ENCODE data around the gene OOSP3. TPM values are rescaled to one million over a fixed set of nuclear protein-coding genes. Genes with fewer than 3 reads are reported as not detected.
"Not testable (repeated sequence)": the region's sequence is repeated elsewhere in the genome, so short reads cannot be mapped to it uniquely, and the experiment has no call there.

The OOSP3 gene
- total RNA-seq, 1 donor from 2014 or later = not detected

DNA sequence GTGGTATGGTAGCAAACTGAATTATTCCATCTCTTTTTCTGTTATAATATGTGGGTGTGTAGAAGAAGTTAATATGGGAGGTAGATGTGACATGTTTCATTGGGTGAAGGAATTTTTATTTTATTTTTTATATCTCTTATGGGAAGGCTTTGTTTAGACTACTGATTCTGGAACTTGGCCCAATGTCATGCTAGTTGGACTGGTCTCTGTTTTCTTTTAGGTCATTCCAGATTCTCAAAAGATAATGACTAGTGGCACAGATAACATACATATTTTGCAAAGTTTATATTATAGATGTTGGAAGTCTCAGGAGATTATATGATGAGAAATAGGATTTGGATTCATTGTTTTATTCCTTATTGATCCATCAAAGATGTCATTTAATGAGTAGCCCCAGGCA is 1.3 kb upstream of the OOSP3 start:
- no peak for DNase-seq (ENCODE audit: extremely low spot score in 2 of 2)
- no peak overlapping the region for H3K4me3 ChIP-seq
- H3K9me3 ChIP-seq = no peaks in the 10 kb centered on the region
- H3K27me3 ChIP-seq = no peaks in the 10 kb centered on the region
- no peak overlapping the region for H3K27ac ChIP-seq
- no peaks in the 10 kb centered on the region for H3K36me3 ChIP-seq
- intact Hi-C loops (cut with DNase I) = no loop called here
- H3K4me1 ChIP-seq = no peaks in the 10 kb centered on the region
- no peak for TF ChIP-seq POLR2AphosphoS5 (IDR thresholded peaks at IDR 0.05; ENCODE audit: insufficient read depth in 1 of 2, low read depth in 1 of 2)
- TF ChIP-seq POLR2A (IDR thresholded peaks at IDR 0.05) = no peak
- TF ChIP-seq CTCF (IDR thresholded peaks at IDR 0.05) = no peak

GRCh38 chr11:59877784-59878183 is 798 bp upstream of the OOSP3 start:
- TF ChIP-seq CTCF (IDR thresholded peaks at IDR 0.05) (no peak), POLR2AphosphoS5 (IDR thresholded peaks at IDR 0.05; ENCODE audit: insufficient read depth in 1 of 2, low read depth in 1 of 2) (no peak), POLR2A (IDR thresholded peaks at IDR 0.05) (no peak)
- Histone ChIP-seq H3K27me3 (no peaks in the 10 kb centered on the region), H3K4me3 (no peak overlapping the region), H3K4me1 (no peaks in the 10 kb centered on the region), H3K9me3 (no peaks in the 10 kb centered on the region), H3K36me3 (no peaks in the 10 kb centered on the region), H3K27ac (no peak overlapping the region)
- no peak for DNase-seq (ENCODE audit: extremely low spot score in 2 of 2)
- intact Hi-C loops (cut with DNase I) = no loop called here

GRCh38 chr11:59879567-59879966 is 985 bp downstream of the OOSP3 start:
- no peak for TF ChIP-seq CTCF (IDR thresholded peaks at IDR 0.05)
- no peak for TF ChIP-seq POLR2A (IDR thresholded peaks at IDR 0.05)
- no peak for TF ChIP-seq POLR2AphosphoS5 (IDR thresholded peaks at IDR 0.05; ENCODE audit: insufficient read depth in 1 of 2, low read depth in 1 of 2)
- Histone ChIP-seq H3K27me3 (no peaks in the 10 kb centered on the region), H3K9me3 (no peaks in the 10 kb centered on the region), H3K4me1 (no peaks in the 10 kb centered on the region), H3K27ac (no peak overlapping the region), H3K4me3 (no peak overlapping the region), H3K36me3 (no peaks in the 10 kb centered on the region)
- intact Hi-C loops (cut with DNase I) = no loop called here
- DNase-seq (ENCODE audit: extremely low spot score in 2 of 2) = no peak

DNA sequence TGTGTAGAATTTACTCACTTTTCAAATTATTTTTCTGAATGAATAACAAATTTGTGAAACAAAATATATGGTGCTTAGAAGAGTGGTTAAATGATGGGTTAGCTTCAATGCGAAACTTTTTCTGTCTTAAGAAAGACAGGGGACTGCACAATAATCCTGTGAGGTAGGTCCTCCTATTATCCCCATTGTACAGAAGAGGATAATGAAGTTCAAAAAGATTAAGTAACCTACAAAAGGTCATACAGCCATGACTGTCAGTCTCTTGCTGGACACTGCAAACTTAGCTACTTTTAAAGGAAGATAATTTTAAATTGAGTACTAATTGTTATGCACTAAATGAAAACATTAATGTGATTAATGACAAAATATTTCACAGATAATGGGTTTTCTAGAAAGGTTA is 5.0 kb downstream of the OOSP3 start:
- H3K36me3 ChIP-seq = no peaks in the 10 kb centered on the region
- no peak for DNase-seq (ENCODE audit: extremely low spot score in 2 of 2)
- H3K4me1 ChIP-seq = no peaks in the 10 kb centered on the region
- no peaks in the 10 kb centered on the region for H3K9me3 ChIP-seq
- no peak overlapping the region for H3K27ac ChIP-seq
- intact Hi-C loops (cut with DNase I) = no loop called here
- no peaks in the 10 kb centered on the region for H3K27me3 ChIP-seq
- H3K4me3 ChIP-seq = no peak overlapping the region
- no peak for TF ChIP-seq CTCF (IDR thresholded peaks at IDR 0.05)
- TF ChIP-seq POLR2AphosphoS5 (IDR thresholded peaks at IDR 0.05; ENCODE audit: insufficient read depth in 1 of 2, low read depth in 1 of 2) = no peak
- no peak for TF ChIP-seq POLR2A (IDR thresholded peaks at IDR 0.05)

- H3K4me1 ChIP-seq; H3K36me3 ChIP-seq; intact Hi-C loops (cut with DNase I); H3K9me3 ChIP-seq; H3K4me3 ChIP-seq; H3K27me3 ChIP-seq; H3K27ac ChIP-seq; DNase-seq (ENCODE audit: extremely low spot score in 2 of 2): not testable (repeated sequence)
Measured at GRCh38 chr11:59887156-59887555, 8.6 kb downstream of the OOSP3 start.

GRCh38 chr11:59891781-59892181 is 13.2 kb downstream of the OOSP3 start:
- Histone ChIP-seq H3K27me3 (no peaks in the 10 kb centered on the region), H3K27ac (no peak overlapping the region), H3K4me1 (no peaks in the 10 kb centered on the region), H3K4me3 (no peak overlapping the region), H3K36me3 (no peaks in the 10 kb centered on the region), H3K9me3 (no peaks in the 10 kb centered on the region)
- intact Hi-C loops (cut with DNase I) = no loop called here
- DNase-seq (ENCODE audit: extremely low spot score in 2 of 2) = no peak
- TF ChIP-seq POLR2AphosphoS5 (IDR thresholded peaks at IDR 0.05; ENCODE audit: insufficient read depth in 1 of 2, low read depth in 1 of 2) (no peak), POLR2A (IDR thresholded peaks at IDR 0.05) (no peak), CTCF (IDR thresholded peaks at IDR 0.05) (no peak)

All from vagina (tissue), 2 donors.